ENCODE measurements around the gene MAMDC2.

Gene MAMDC2

DNA sequence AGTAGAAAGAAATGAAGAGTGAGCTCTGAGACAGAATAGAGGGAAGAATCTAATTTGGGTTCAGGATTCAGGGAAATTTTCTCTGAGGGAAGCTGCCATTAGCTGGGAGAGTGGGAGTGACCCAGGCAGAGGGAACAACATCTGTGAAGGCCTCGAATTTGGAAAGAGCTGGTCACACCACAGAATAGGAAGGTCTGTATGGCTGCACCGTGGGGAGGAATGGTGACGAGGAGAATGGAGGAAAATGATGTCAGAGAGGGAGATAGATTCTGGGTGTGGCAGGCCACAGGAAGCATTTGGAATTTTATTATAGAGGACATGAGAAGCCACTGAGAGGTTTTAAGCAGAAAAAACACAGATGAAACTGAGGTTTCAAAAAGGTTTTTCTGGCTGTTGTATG is 98.5 kb downstream of the MAMDC2 start:
- Mint-ChIP-seq H3K4me1 (ENCODE audit: low read depth) (no peaks in the 10 kb centered on the region), H3K36me3 (ENCODE audit: low read depth) (no peaks in the 10 kb centered on the region), H3K27ac (no peak overlapping the region), H3K27me3 (peaks cover 4% of the 10 kb centered on the region), H3K4me3 (no peak overlapping the region), H3K9me3 (no peaks in the 10 kb centered on the region)

DNA sequence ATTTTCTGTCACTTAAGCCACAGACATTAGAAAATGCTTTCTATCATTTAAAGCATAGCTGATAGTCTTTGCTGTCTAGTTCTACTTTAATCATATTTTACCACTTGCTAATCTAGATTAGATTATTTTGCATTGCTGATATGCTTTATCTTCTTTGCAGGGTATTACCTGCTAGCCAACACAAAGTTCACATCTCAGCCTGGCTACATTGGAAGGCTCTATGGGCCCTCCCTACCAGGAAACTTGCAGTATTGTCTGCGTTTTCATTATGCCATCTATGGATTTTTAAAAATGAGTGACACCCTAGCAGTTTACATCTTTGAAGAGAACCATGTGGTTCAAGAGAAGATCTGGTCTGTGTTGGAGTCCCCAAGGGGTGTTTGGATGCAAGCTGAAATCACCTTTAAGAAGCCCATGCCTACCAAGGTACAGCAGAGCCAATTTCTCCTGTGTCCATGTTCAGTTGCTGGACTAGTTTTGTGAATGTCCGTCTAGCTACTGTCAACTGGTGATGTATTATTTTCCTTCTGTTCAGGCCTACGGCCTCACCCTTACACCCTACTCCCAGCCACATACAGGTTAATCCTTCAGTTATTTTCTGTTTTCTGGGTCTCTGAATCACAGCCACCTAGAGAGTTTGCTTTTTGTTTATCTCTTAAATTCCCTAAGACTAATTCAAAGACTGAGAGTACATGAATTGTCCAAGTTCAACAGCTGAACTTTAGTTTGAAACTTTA is 99.9 kb downstream of the MAMDC2 start:
- Mint-ChIP-seq H3K27ac (no peak overlapping the region), H3K27me3 (peaks cover 13% of the 10 kb centered on the region), H3K4me1 (ENCODE audit: low read depth) (no peaks in the 10 kb centered on the region), H3K9me3 (no peaks in the 10 kb centered on the region), H3K36me3 (ENCODE audit: low read depth) (no peaks in the 10 kb centered on the region), H3K4me3 (no peak overlapping the region)

DNA sequence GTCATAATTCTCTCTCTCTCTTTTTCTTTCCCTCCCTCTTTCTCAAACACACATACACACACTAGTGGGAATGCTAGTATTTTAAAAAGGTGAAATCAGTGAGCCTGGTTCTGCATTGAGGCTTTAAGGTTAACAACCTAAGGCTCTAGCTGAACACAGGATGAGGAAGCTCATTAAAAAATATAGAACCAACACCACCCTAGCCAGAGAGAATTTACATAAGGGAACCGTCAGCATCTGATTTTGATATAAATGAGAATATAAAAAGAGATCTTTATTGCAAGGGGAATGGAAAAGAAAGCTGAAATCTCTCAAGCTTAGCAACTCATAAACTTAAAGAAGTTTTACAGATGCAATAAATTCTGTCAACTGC is 100.5 kb downstream of the MAMDC2 start:
- H3K27ac Mint-ChIP-seq, result no peak overlapping the region
- H3K36me3 Mint-ChIP-seq (ENCODE audit: low read depth), result no peaks in the 10 kb centered on the region
- H3K4me3 Mint-ChIP-seq, result no peak overlapping the region
- H3K27me3 Mint-ChIP-seq, result peaks cover 13% of the 10 kb centered on the region
- H3K9me3 Mint-ChIP-seq, result no peaks in the 10 kb centered on the region
- H3K4me1 Mint-ChIP-seq (ENCODE audit: low read depth), result no peaks in the 10 kb centered on the region

GRCh38 chr9:70145981-70146380 is 102.3 kb downstream of the MAMDC2 start:
- peaks cover 13% of the 10 kb centered on the region for H3K27me3 Mint-ChIP-seq
- H3K4me1 Mint-ChIP-seq (ENCODE audit: low read depth), result no peaks in the 10 kb centered on the region
- no peaks in the 10 kb centered on the region for H3K9me3 Mint-ChIP-seq
- H3K36me3 Mint-ChIP-seq (ENCODE audit: low read depth), result no peaks in the 10 kb centered on the region
- H3K27ac Mint-ChIP-seq, result no peak overlapping the region
- H3K4me3 Mint-ChIP-seq, result no peak overlapping the region

DNA sequence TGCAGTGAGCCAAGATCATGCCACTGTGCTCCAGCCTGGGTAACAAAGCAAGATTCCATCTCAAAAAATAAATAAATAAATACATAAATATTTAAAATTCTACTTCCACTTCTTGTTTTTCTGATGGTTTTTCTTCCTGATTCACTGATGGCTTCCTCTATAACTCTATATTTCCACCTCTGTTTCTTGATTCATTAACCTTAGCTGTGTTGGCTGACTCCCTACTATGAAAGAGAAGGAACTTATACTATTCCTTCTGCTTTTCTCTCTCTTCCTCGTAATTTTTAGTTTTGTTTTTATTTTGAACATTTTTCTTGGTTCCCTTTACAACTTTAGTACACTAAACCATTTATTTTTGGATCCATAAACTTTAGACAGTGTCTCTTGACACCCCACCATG is 103.5 kb downstream of the MAMDC2 start:
- no peak overlapping the region for H3K27ac Mint-ChIP-seq

GRCh38 chr9:70147651-70148050 is 104.0 kb downstream of the MAMDC2 start:
- no peaks in the 10 kb centered on the region for H3K9me3 Mint-ChIP-seq
- H3K4me1 Mint-ChIP-seq (ENCODE audit: low read depth), result no peaks in the 10 kb centered on the region
- no peak overlapping the region for H3K27ac Mint-ChIP-seq
- no peaks in the 10 kb centered on the region for H3K36me3 Mint-ChIP-seq (ENCODE audit: low read depth)
- peaks cover 13% of the 10 kb centered on the region for H3K27me3 Mint-ChIP-seq
- H3K4me3 Mint-ChIP-seq, result no peak overlapping the region

More for the DNA sequence above, 103.5 kb downstream of the MAMDC2 start:
- no peaks in the 10 kb centered on the region for H3K9me3 Mint-ChIP-seq
- no peaks in the 10 kb centered on the region for H3K4me1 Mint-ChIP-seq (ENCODE audit: low read depth)
- H3K36me3 Mint-ChIP-seq (ENCODE audit: low read depth), result no peaks in the 10 kb centered on the region
- H3K4me3 Mint-ChIP-seq, result no peak overlapping the region
- peaks cover 13% of the 10 kb centered on the region for H3K27me3 Mint-ChIP-seq

DNA sequence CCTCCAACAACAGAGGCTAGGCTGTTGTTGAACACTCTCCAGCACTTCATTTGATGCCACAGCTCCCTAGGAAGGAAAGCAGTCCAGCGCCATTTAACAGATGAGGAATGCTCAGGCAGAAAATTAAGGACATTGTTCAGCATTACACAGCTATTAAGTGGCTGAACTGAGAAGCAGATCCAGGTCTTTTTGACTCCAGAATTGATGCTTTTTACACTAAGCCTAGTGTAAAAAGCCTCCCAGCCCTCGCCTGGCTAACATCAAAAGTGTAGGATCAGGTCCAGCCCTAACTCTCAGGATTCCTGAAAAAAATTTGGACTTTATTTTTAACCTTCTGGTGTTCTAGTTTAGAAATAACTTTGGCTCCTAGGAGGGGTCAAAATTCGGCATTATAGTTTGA is 108.7 kb downstream of the MAMDC2 start:
- Mint-ChIP-seq H3K4me1 (ENCODE audit: low read depth) (no peaks in the 10 kb centered on the region), H3K4me3 (no peak overlapping the region), H3K9me3 (no peaks in the 10 kb centered on the region), H3K36me3 (ENCODE audit: low read depth) (no peaks in the 10 kb centered on the region), H3K27me3 (peaks cover 7% of the 10 kb centered on the region), H3K27ac (no peak overlapping the region)

DNA sequence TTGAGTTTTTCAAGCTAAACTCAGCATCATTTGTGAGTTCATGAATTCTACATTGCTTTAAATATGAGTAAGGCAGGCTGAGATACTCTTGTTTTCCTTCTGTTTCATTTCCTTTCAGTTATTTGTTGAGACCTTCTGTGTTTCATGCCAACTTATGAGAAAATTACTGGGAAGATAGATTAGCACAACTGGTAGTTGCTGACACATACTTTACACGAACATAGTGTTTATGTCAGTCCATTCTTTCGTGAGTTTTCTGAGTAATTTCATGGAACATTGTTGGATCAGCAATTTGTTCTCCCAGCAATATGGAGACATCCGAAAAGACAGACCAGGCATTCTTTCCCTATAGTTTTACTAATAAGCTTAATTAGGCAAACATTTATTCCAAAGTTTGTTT is 113.1 kb downstream of the MAMDC2 start:
- H3K36me3 Mint-ChIP-seq (ENCODE audit: low read depth), result no peaks in the 10 kb centered on the region
- no peaks in the 10 kb centered on the region for H3K4me1 Mint-ChIP-seq (ENCODE audit: low read depth)
- no peaks in the 10 kb centered on the region for H3K27me3 Mint-ChIP-seq
- H3K4me3 Mint-ChIP-seq, result no peak overlapping the region
- no peaks in the 10 kb centered on the region for H3K9me3 Mint-ChIP-seq
- H3K27ac Mint-ChIP-seq, result no peak overlapping the region

GRCh38 chr9:70159630-70160029 is 116.0 kb downstream of the MAMDC2 start:
- H3K27me3 Mint-ChIP-seq, result peaks cover 3% of the 10 kb centered on the region
- no peak overlapping the region for H3K27ac Mint-ChIP-seq
- no peaks in the 10 kb centered on the region for H3K36me3 Mint-ChIP-seq (ENCODE audit: low read depth)
- no peaks in the 10 kb centered on the region for H3K4me1 Mint-ChIP-seq (ENCODE audit: low read depth)
- no peak overlapping the region for H3K4me3 Mint-ChIP-seq
- no peaks in the 10 kb centered on the region for H3K9me3 Mint-ChIP-seq

GRCh38 chr9:70160686-70161600 is 117.3 kb downstream of the MAMDC2 start:
- Mint-ChIP-seq H3K27ac (no peak overlapping the region), H3K4me1 (ENCODE audit: low read depth) (no peaks in the 10 kb centered on the region), H3K27me3 (peaks cover 3% of the 10 kb centered on the region), H3K9me3 (no peaks in the 10 kb centered on the region), H3K4me3 (no peak overlapping the region), H3K36me3 (ENCODE audit: low read depth) (no peaks in the 10 kb centered on the region)

GRCh38 chr9:70165006-70165602 is 121.5 kb downstream of the MAMDC2 start:
- Mint-ChIP-seq H3K4me1 (ENCODE audit: low read depth) (no peaks in the 10 kb centered on the region), H3K27me3 (peaks cover 3% of the 10 kb centered on the region), H3K4me3 (no peak overlapping the region), H3K9me3 (no peaks in the 10 kb centered on the region), H3K36me3 (ENCODE audit: low read depth) (no peaks in the 10 kb centered on the region), H3K27ac (no peak overlapping the region)

DNA sequence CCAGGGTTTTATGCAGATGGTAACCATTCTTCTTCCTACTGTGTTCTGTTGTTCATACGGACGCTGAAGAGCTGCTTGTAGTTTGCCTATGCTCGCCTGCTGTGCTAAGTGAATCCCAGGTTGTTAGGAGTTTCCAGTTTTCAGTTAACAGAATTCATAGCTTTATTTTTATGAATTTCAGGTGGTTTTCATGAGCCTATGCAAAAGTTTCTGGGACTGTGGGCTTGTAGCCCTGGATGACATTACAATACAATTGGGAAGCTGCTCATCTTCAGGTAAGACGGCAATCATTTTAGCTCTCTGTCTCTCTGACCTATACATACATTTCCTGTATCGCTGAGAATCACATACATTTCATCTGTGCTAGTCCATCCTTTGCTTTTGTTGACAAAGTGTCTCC is 124.9 kb downstream of the MAMDC2 start:
- Mint-ChIP-seq H3K9me3 (no peaks in the 10 kb centered on the region), H3K27me3 (peaks cover 3% of the 10 kb centered on the region), H3K4me3 (no peak overlapping the region), H3K36me3 (ENCODE audit: low read depth) (no peaks in the 10 kb centered on the region), H3K27ac (no peak overlapping the region), H3K4me1 (ENCODE audit: low read depth) (no peaks in the 10 kb centered on the region)

- Mint-ChIP-seq H3K4me3 (no peak overlapping the region), H3K27me3 (peaks cover 2% of the 10 kb centered on the region), H3K36me3 (ENCODE audit: low read depth) (no peaks in the 10 kb centered on the region), H3K4me1 (ENCODE audit: low read depth) (no peaks in the 10 kb centered on the region), H3K9me3 (no peaks in the 10 kb centered on the region), H3K27ac (no peak overlapping the region)
Observed at GRCh38 chr9:70169222-70169621, 125.6 kb downstream of the MAMDC2 start.

GRCh38 chr9:70170151-70170790 is 126.6 kb downstream of the MAMDC2 start:
- no peaks in the 10 kb centered on the region for H3K4me1 Mint-ChIP-seq (ENCODE audit: low read depth)
- H3K9me3 Mint-ChIP-seq, result no peaks in the 10 kb centered on the region
- H3K27ac Mint-ChIP-seq, result no peak overlapping the region
- H3K27me3 Mint-ChIP-seq, result no peaks in the 10 kb centered on the region
- H3K36me3 Mint-ChIP-seq (ENCODE audit: low read depth), result no peaks in the 10 kb centered on the region
- H3K4me3 Mint-ChIP-seq, result no peak overlapping the region

- H3K27me3 Mint-ChIP-seq, result no peaks in the 10 kb centered on the region
- no peaks in the 10 kb centered on the region for H3K4me1 Mint-ChIP-seq (ENCODE audit: low read depth)
- no peak overlapping the region for H3K4me3 Mint-ChIP-seq
- no peak overlapping the region for H3K27ac Mint-ChIP-seq
- H3K9me3 Mint-ChIP-seq, result no peaks in the 10 kb centered on the region
- no peaks in the 10 kb centered on the region for H3K36me3 Mint-ChIP-seq (ENCODE audit: low read depth)
Observed at GRCh38 chr9:70172532-70172931, 128.9 kb downstream of the MAMDC2 start.

All from stimulated activated naive CD8-positive, alpha-beta T cell treated with anti-CD3 and anti-CD28 coated beads, Interleukin-15, Interleukin-2, amounts not matched to agents 100 ng/mL and 50 ng/mL, for 24 hours (primary cell).